GM23338 (cell line): ENCODE results near the gene CHRNB2. TPM values are rescaled to one million over a fixed set of nuclear protein-coding genes. Genes with fewer than 3 reads are reported as not detected.

Source experiments
- ATAC-seq: fragments of 200-7000 bp; cut with Tn5 transposase; 3 replicates; pipeline ENCODE4 v1.9.1; 2020
- DNase-seq: peaks from one replicate; pipeline ENCODE4 v3.0.0-alpha.2; 2015; ENCODE audit warnings: low spot score
- H2AFZ ChIP-seq: fragments of 200-600 bp; sonication (generic); 2 replicates; pipeline ENCODE4 v1.8.0; 2016; ENCODE audit warnings: antibody characterized with exemption, mild to moderate bottlenecking, moderate library complexity
- H3F3A ChIP-seq: fragments of 200-600 bp; sonication (generic); replicated peaks from 2 replicates; pipeline ENCODE4 v1.8.0; 2017; ENCODE audit warnings: antibody characterized with exemption, mixed run types, low read depth
- H3K27ac ChIP-seq: fragments of 200-600 bp; sonication (generic); 2 replicates; pipeline ENCODE4 v1.6.1; 2016; ENCODE audit warnings: low read depth
- H3K27me3 ChIP-seq: fragments of 200-600 bp; sonication (generic); 2 replicates; pipeline ENCODE4 v1.8.0; 2016; ENCODE audit warnings: mild to moderate bottlenecking, mixed run types, moderate library complexity; ENCODE audit not compliant: insufficient read depth
- H3K36me3 ChIP-seq: fragments of 200-600 bp; sonication (generic); 2 replicates; pipeline ENCODE4 v1.8.0; 2016; ENCODE audit warnings: mild to moderate bottlenecking; ENCODE audit not compliant: insufficient read depth
- H3K4me1 ChIP-seq: fragments of 200-600 bp; sonication (generic); 2 replicates; pipeline ENCODE4 v1.8.0; 2016; ENCODE audit warnings: mild to moderate bottlenecking, moderate library complexity; ENCODE audit not compliant: insufficient read depth
- H3K4me2 ChIP-seq: fragments of 200-600 bp; sonication (generic); 2 replicates; pipeline ENCODE4 v1.7.1; 2017; ENCODE audit warnings: mixed run types
- H3K4me3 ChIP-seq: fragments of 200-600 bp; sonication (generic); 2 replicates; pipeline ENCODE4 v1.6.1; 2016; ENCODE audit warnings: mixed run types
- H3K79me2 ChIP-seq: fragments of 200-600 bp; sonication (generic); replicated peaks from 2 replicates; pipeline ENCODE4 v1.8.0; 2017; ENCODE audit warnings: mild to moderate bottlenecking; ENCODE audit not compliant: insufficient read depth
- H3K9me2 ChIP-seq: fragments of 200-600 bp; sonication (generic); 2 replicates; pipeline ENCODE4 v1.8.0; 2017; ENCODE audit not compliant: insufficient read depth
- H4K20me1 ChIP-seq: fragments of 200-600 bp; sonication (generic); replicated peaks from 2 replicates; pipeline ENCODE4 v1.8.0; 2017; ENCODE audit warnings: mild to moderate bottlenecking; ENCODE audit not compliant: insufficient read depth
- H3K27ac Mint-ChIP-seq: 2 replicates; pipeline ENCODE4 v1.8.0; 2020; ENCODE audit warnings: inconsistent platforms, mild to moderate bottlenecking, moderate library complexity, mixed read lengths
- H3K27me3 Mint-ChIP-seq: 3 replicates; pipeline ENCODE4 v1.8.0; 2022; ENCODE audit warnings: low read depth, mild to moderate bottlenecking, moderate library complexity, mixed read lengths, inconsistent platforms; ENCODE audit not compliant: insufficient read depth, poor library complexity
- H3K36me3 Mint-ChIP-seq: 3 replicates; pipeline ENCODE4 v1.8.0; 2021; ENCODE audit warnings: low read depth, mild to moderate bottlenecking, inconsistent platforms, moderate library complexity, mixed read lengths
- H3K4me1 Mint-ChIP-seq: 3 replicates; pipeline ENCODE4 v1.8.0; 2020; ENCODE audit warnings: mild to moderate bottlenecking, inconsistent platforms, mixed read lengths
- H3K4me3 Mint-ChIP-seq: 3 replicates; pipeline ENCODE4 v1.8.0; 2021; ENCODE audit warnings: moderate library complexity, mild to moderate bottlenecking, inconsistent platforms, mixed read lengths
- H3K9me3 Mint-ChIP-seq: 3 replicates; pipeline ENCODE4 v1.8.0; 2020; ENCODE audit warnings: moderate library complexity, mild to moderate bottlenecking, inconsistent platforms, mixed read lengths
- CREB1 ChIP-seq: fragments of 250-450 bp; sonication (Bioruptor Pico); IDR thresholded peaks from 2 replicates; pipeline ENCODE4 v1.5.0; 2020; ENCODE audit warnings: low read depth, mild to moderate bottlenecking, moderate library complexity
- CTCF ChIP-seq, 2 experiments: fragments of 200-600 bp in 1 of 2; sonication (generic) in 1 of 2; conservative IDR thresholded peaks; 2 replicates each; pipeline versions ENCODE4 v1.5.1 to v1.6.1; 2016 to 2017; ENCODE audit warnings: antibody characterized with exemption in 2 of 2, low read depth in 2 of 2, mild to moderate bottlenecking in 2 of 2, moderate library complexity in 1 of 2
- ETS1 ChIP-seq: IDR thresholded peaks from 2 replicates; pipeline ENCODE4 v1.6.1; 2016; ENCODE audit warnings: antibody characterized with exemption
- EZH2 ChIP-seq: fragments of 200-600 bp; sonication (generic); IDR thresholded peaks from one replicate; pipeline ENCODE4 v1.8.0; 2017; ENCODE audit warnings: antibody characterized with exemption, mild to moderate bottlenecking, low read depth; ENCODE audit not compliant: unreplicated experiment
- EZH2phosphoT487 ChIP-seq: fragments of 200-600 bp; sonication (generic); IDR thresholded peaks from one replicate; pipeline ENCODE4 v1.8.1; 2018; ENCODE audit warnings: antibody characterized with exemption; ENCODE audit not compliant: unreplicated experiment
- NANOG ChIP-seq: IDR thresholded peaks from 2 replicates; pipeline ENCODE4 v1.6.1; 2016; ENCODE audit warnings: antibody characterized with exemption, borderline replicate concordance
- POLR2AphosphoS5 ChIP-seq: IDR thresholded peaks from 2 replicates; pipeline ENCODE4 v1.6.1; 2016; ENCODE audit warnings: antibody characterized with exemption, low read depth
- REST ChIP-seq: IDR thresholded peaks from one replicate; pipeline ENCODE4 v1.6.1; 2018; ENCODE audit warnings: antibody characterized with exemption; ENCODE audit not compliant: unreplicated experiment
- ZNF114 ChIP-seq: fragments of 250-450 bp; sonication (Bioruptor Pico); IDR thresholded peaks from 2 replicates; pipeline ENCODE4 v1.5.0; 2020; ENCODE audit warnings: mild to moderate bottlenecking, moderate library complexity
- ZNF331 ChIP-seq: fragments of 250-450 bp; sonication (Bioruptor Pico); IDR thresholded peaks from 2 replicates; pipeline ENCODE4 v1.5.0; 2020; ENCODE audit warnings: low read depth, mild to moderate bottlenecking, moderate library complexity
- polyA plus RNA-seq: library from polyadenylated mRNA; unstranded; fragments of >200 nt; fragmentation: Nextera tagmentation; extraction: Ambion mirVana; gene quantifications from 2 replicates; pipeline ENCODE4 v1.2.1, GENCODE V29; 2016
- total RNA-seq: library from RNA; depleted of rRNA; stranded (reverse); fragments of >200 nt; shearing (Covaris generic); gene quantifications from 2 replicates; pipeline ENCODE4 v1.2.3, GENCODE V29; 2014

The CHRNB2 gene
- total and polyA plus RNA-seq, 2 experiments from 2014 or later: 0.73 to 3.6 TPM

GRCh38 chr1:154558720-154559465 lies 8.7 kb upstream of the CHRNB2 start:
- peak overlapping the region; percentile 54 for H3K4me3 ChIP-seq
- H2AFZ ChIP-seq: peak overlapping the region; percentile 44
- TF ChIP-seq EZH2phosphoT487 (no peak), CREB1 (peak; percentile 78), ZNF114 (CRISPR knock-in tag) (no peak), POLR2AphosphoS5 (peak; percentile 59), ETS1 (peak; percentile 48; the same call in 1 of the 2 replicates), NANOG (no peak), REST (peak; percentile 8)
- Mint-ChIP-seq H3K27ac (peak overlapping the region; percentile 95), H3K4me1 (peaks cover 26% of the 10 kb centered on the region; the same call in 2 of the 3 replicates), H3K27me3 (peaks cover 12% of the 10 kb centered on the region), H3K9me3 (no peaks in the 10 kb centered on the region), H3K4me3 (peak overlapping the region; percentile 88), H3K36me3 (peaks cover 29% of the 10 kb centered on the region)
- peak; percentile 98 for DNase-seq
- peak overlapping the region; percentile 63; the same call in 1 of the 2 replicates for H3K27ac ChIP-seq
- peaks cover 24% of the 10 kb centered on the region for H4K20me1 ChIP-seq
- peaks cover 21% of the 10 kb centered on the region; the same call in 1 of the 2 replicates for H3K36me3 ChIP-seq
- peak; percentile 80 for ATAC-seq
- no peaks in the 10 kb centered on the region for H3K9me2 ChIP-seq
- peaks cover 6% of the 10 kb centered on the region for H3F3A ChIP-seq
- peaks cover 23% of the 10 kb centered on the region for H3K79me2 ChIP-seq
- H3K4me1 ChIP-seq: peaks cover 16% of the 10 kb centered on the region
- no peaks in the 10 kb centered on the region for H3K27me3 ChIP-seq
- H3K4me2 ChIP-seq: peak overlapping the region; percentile 77

- no peaks in the 10 kb centered on the region for H3K9me2 ChIP-seq
- H3K27ac ChIP-seq: 0 out of 2 replicates have a peak overlapping the region, but pooled peaks have one; percentile 63
- ATAC-seq: peak; percentile 80
- DNase-seq: peak; percentile 97
- H3K27me3 Mint-ChIP-seq: peaks cover 12% of the 10 kb centered on the region
- H2AFZ ChIP-seq: peak overlapping the region; percentile 44
- TF ChIP-seq POLR2AphosphoS5: no peak
- no peak for TF ChIP-seq REST
- no peak for TF ChIP-seq EZH2
- peak; percentile 94 to 97 for TF ChIP-seq CTCF (conservative IDR thresholded peaks at IDR 0.05; ENCODE audit: low read depth in 2 of 2)
- no peak for TF ChIP-seq ZNF331
- H3K4me1 ChIP-seq: peaks cover 16% of the 10 kb centered on the region
- peaks cover 23% of the 10 kb centered on the region for H3K79me2 ChIP-seq
- no peaks in the 10 kb centered on the region for H3K27me3 ChIP-seq
- peak overlapping the region; percentile 88 for H3K4me3 Mint-ChIP-seq
- H3K4me1 Mint-ChIP-seq: peaks cover 26% of the 10 kb centered on the region; the same call in 2 of the 3 replicates
- peaks cover 21% of the 10 kb centered on the region for H4K20me1 ChIP-seq
- H3K27ac Mint-ChIP-seq: peak overlapping the region; percentile 95
- peak overlapping the region; percentile 54 for H3K4me3 ChIP-seq
- H3K36me3 Mint-ChIP-seq: peaks cover 22% of the 10 kb centered on the region
- no peaks in the 10 kb centered on the region for H3K9me3 Mint-ChIP-seq
- H3K4me2 ChIP-seq: peak overlapping the region; percentile 77
- H3K36me3 ChIP-seq: peaks cover 14% of the 10 kb centered on the region; the same call in 1 of the 2 replicates
- H3F3A ChIP-seq: peaks cover 6% of the 10 kb centered on the region
Observed at GRCh38 chr1:154559466-154560044, 8.0 kb upstream of the CHRNB2 start.
